T-helper 2 cell treated with Interferon-gamma antibody and Interleukin-4, amounts not matched to agents 5 μg/mL and 100 μg/mL, for 36 hours (primary cell): ENCODE measurements around the gene FBXL13.

Experiments
- DNase-seq: peaks from one replicate; pipeline ENCODE4 v3.0.0; 2021; ENCODE audit warnings: low spot score
- H3K27ac Mint-ChIP-seq: one replicate; pipeline ENCODE4 v1.8.0; 2021; ENCODE audit warnings: mild to moderate bottlenecking, mixed read lengths
- H3K27me3 Mint-ChIP-seq: one replicate; pipeline ENCODE4 v1.8.0; 2021; ENCODE audit warnings: low read depth, mixed read lengths
- H3K36me3 Mint-ChIP-seq: one replicate; pipeline ENCODE4 v1.8.0; 2021; ENCODE audit warnings: low read depth, mixed read lengths
- H3K4me1 Mint-ChIP-seq: one replicate; pipeline ENCODE4 v1.8.0; 2021; ENCODE audit warnings: low read depth, mixed read lengths
- H3K4me3 Mint-ChIP-seq: one replicate; pipeline ENCODE4 v1.8.0; 2022; ENCODE audit warnings: mild to moderate bottlenecking, moderate library complexity, mixed read lengths
- H3K9me3 Mint-ChIP-seq: one replicate; pipeline ENCODE4 v1.8.0; 2021; ENCODE audit warnings: mixed read lengths

FBXL13 gene

GRCh38 chr7:102942868-102943267, 131.7 kb downstream of the FBXL13 start:
- Mint-ChIP-seq H3K27ac (no peak overlapping the region), H3K4me1 (peaks cover 2% of the 10 kb centered on the region), H3K36me3 (no peaks in the 10 kb centered on the region), H3K9me3 (no peaks in the 10 kb centered on the region), H3K27me3 (no peaks in the 10 kb centered on the region), H3K4me3 (no peak overlapping the region)
- DNase-seq = no peak

GRCh38 chr7:102942181-102942866, 132.3 kb downstream of the FBXL13 start:
- Mint-ChIP-seq H3K9me3 (no peaks in the 10 kb centered on the region), H3K36me3 (no peaks in the 10 kb centered on the region), H3K27me3 (no peaks in the 10 kb centered on the region), H3K27ac (no peak overlapping the region), H3K4me1 (peaks cover 2% of the 10 kb centered on the region), H3K4me3 (no peak overlapping the region)
- no peak for DNase-seq

- H3K27ac Mint-ChIP-seq = no peak overlapping the region
- H3K27me3 Mint-ChIP-seq = no peaks in the 10 kb centered on the region
- H3K4me1 Mint-ChIP-seq = peaks cover 2% of the 10 kb centered on the region
- H3K9me3 Mint-ChIP-seq = no peaks in the 10 kb centered on the region
- no peak for DNase-seq
- H3K36me3 Mint-ChIP-seq = no peaks in the 10 kb centered on the region
- H3K4me3 Mint-ChIP-seq = no peak overlapping the region
These were observed 135.9 kb downstream of the FBXL13 start for GRCh38 chr7:102938679-102939078.

- H3K27ac Mint-ChIP-seq = no peak overlapping the region
- H3K36me3 Mint-ChIP-seq = no peaks in the 10 kb centered on the region
- no peak for DNase-seq
- no peak overlapping the region for H3K4me3 Mint-ChIP-seq
- H3K4me1 Mint-ChIP-seq = no peaks in the 10 kb centered on the region
- no peaks in the 10 kb centered on the region for H3K9me3 Mint-ChIP-seq
- no peaks in the 10 kb centered on the region for H3K27me3 Mint-ChIP-seq
These were observed 139.0 kb downstream of the FBXL13 start for GRCh38 chr7:102935450-102936115.

GRCh38 chr7:102934701-102935100, 139.9 kb downstream of the FBXL13 start:
- H3K4me3 Mint-ChIP-seq = no peak overlapping the region
- no peaks in the 10 kb centered on the region for H3K27me3 Mint-ChIP-seq
- DNase-seq = no peak
- H3K36me3 Mint-ChIP-seq = no peaks in the 10 kb centered on the region
- no peaks in the 10 kb centered on the region for H3K4me1 Mint-ChIP-seq
- H3K9me3 Mint-ChIP-seq = no peaks in the 10 kb centered on the region
- H3K27ac Mint-ChIP-seq = no peak overlapping the region

GRCh38 chr7:102934239-102934638, 140.4 kb downstream of the FBXL13 start:
- Mint-ChIP-seq H3K4me3 (no peak overlapping the region), H3K36me3 (no peaks in the 10 kb centered on the region), H3K27ac (no peak overlapping the region), H3K9me3 (no peaks in the 10 kb centered on the region), H3K4me1 (no peaks in the 10 kb centered on the region), H3K27me3 (no peaks in the 10 kb centered on the region)
- DNase-seq = no peak

- H3K27me3 Mint-ChIP-seq = peaks cover 3% of the 10 kb centered on the region
- H3K36me3 Mint-ChIP-seq = no peaks in the 10 kb centered on the region
- no peak overlapping the region for H3K4me3 Mint-ChIP-seq
- no peak overlapping the region for H3K27ac Mint-ChIP-seq
- no peaks in the 10 kb centered on the region for H3K9me3 Mint-ChIP-seq
- DNase-seq = no peak
- no peaks in the 10 kb centered on the region for H3K4me1 Mint-ChIP-seq
These were observed 140.8 kb downstream of the FBXL13 start for GRCh38 chr7:102933763-102934162.

- H3K27me3 Mint-ChIP-seq = peaks cover 3% of the 10 kb centered on the region
- H3K27ac Mint-ChIP-seq = no peak overlapping the region
- no peak overlapping the region for H3K4me3 Mint-ChIP-seq
- no peaks in the 10 kb centered on the region for H3K9me3 Mint-ChIP-seq
- no peak for DNase-seq
- H3K4me1 Mint-ChIP-seq = no peaks in the 10 kb centered on the region
- no peaks in the 10 kb centered on the region for H3K36me3 Mint-ChIP-seq
These were observed 142.8 kb downstream of the FBXL13 start for GRCh38 chr7:102931757-102932156.

GRCh38 chr7:102927312-102927933, 147.2 kb downstream of the FBXL13 start:
- Mint-ChIP-seq H3K27ac (no peak overlapping the region), H3K27me3 (peaks cover 3% of the 10 kb centered on the region), H3K36me3 (no peaks in the 10 kb centered on the region), H3K4me1 (no peaks in the 10 kb centered on the region), H3K9me3 (no peaks in the 10 kb centered on the region), H3K4me3 (no peak overlapping the region)
- no peak for DNase-seq

GRCh38 chr7:102926783-102927140, 147.8 kb downstream of the FBXL13 start:
- Mint-ChIP-seq H3K36me3 (no peaks in the 10 kb centered on the region), H3K4me1 (no peaks in the 10 kb centered on the region)

GRCh38 chr7:102925976-102926782, 148.4 kb downstream of the FBXL13 start:
- Mint-ChIP-seq H3K36me3 (no peaks in the 10 kb centered on the region), H3K4me1 (no peaks in the 10 kb centered on the region), H3K4me3 (no peak overlapping the region), H3K27ac (no peak overlapping the region), H3K9me3 (no peaks in the 10 kb centered on the region), H3K27me3 (peaks cover 3% of the 10 kb centered on the region)
- no peak for DNase-seq

More at GRCh38 chr7:102926783-102927140, 147.8 kb downstream of the FBXL13 start:
- Mint-ChIP-seq H3K27me3 (peaks cover 3% of the 10 kb centered on the region), H3K4me3 (no peak overlapping the region), H3K9me3 (no peaks in the 10 kb centered on the region), H3K27ac (no peak overlapping the region)
- no peak for DNase-seq

- DNase-seq = no peak
- Mint-ChIP-seq H3K27ac (no peak overlapping the region), H3K36me3 (no peaks in the 10 kb centered on the region), H3K4me1 (no peaks in the 10 kb centered on the region), H3K27me3 (peaks cover 3% of the 10 kb centered on the region), H3K4me3 (no peak overlapping the region), H3K9me3 (no peaks in the 10 kb centered on the region)
These were observed 155.8 kb downstream of the FBXL13 start for GRCh38 chr7:102918845-102919244.

GRCh38 chr7:102917436-102918353, 156.9 kb downstream of the FBXL13 start:
- Mint-ChIP-seq H3K9me3 (no peaks in the 10 kb centered on the region), H3K27me3 (peaks cover 5% of the 10 kb centered on the region), H3K4me3 (no peak overlapping the region), H3K36me3 (no peaks in the 10 kb centered on the region), H3K27ac (no peak overlapping the region), H3K4me1 (peaks cover 4% of the 10 kb centered on the region)
- no peak for DNase-seq
